H9 (cell line): Measurements from ENCODE around the gene IGSF9B. TPM values are rescaled to one million over a fixed set of nuclear protein-coding genes. Genes with fewer than 3 reads are reported as not detected.

ENCODE experiments used
- DNase-seq: peaks from one replicate; pipeline ENCODE4 v3.0.0-alpha.2; 2017
- H2AFZ ChIP-seq: one replicate; pipeline ENCODE4 v1.6.1; 2013; ENCODE audit warnings: mild to moderate bottlenecking, low read length, control low read depth, moderate library complexity
- H2AK5ac ChIP-seq: 2 replicates; pipeline ENCODE4 v1.6.1; 2013; ENCODE audit warnings: low read length, control low read depth, mixed read lengths; ENCODE audit not compliant: insufficient read length
- H2BK120ac ChIP-seq: one replicate; pipeline ENCODE4 v1.6.1; 2013; ENCODE audit warnings: low read depth, mild to moderate bottlenecking, low read length, control low read depth, inconsistent platforms; ENCODE audit not compliant: poor library complexity, severe bottlenecking
- H2BK12ac ChIP-seq: 2 replicates; pipeline ENCODE4 v1.6.1; 2013; ENCODE audit warnings: low read length, control low read depth, mixed read lengths, low read depth; ENCODE audit not compliant: insufficient read length
- H2BK15ac ChIP-seq: 2 replicates; pipeline ENCODE4 v1.6.1; 2013; ENCODE audit warnings: low read depth, low read length, control low read depth
- H2BK20ac ChIP-seq: one replicate; pipeline ENCODE4 v1.6.1; 2013; ENCODE audit warnings: low read depth, mild to moderate bottlenecking, low read length, control low read depth, inconsistent platforms; ENCODE audit not compliant: poor library complexity, severe bottlenecking
- H2BK5ac ChIP-seq: 2 replicates; pipeline ENCODE4 v1.6.1; 2013; ENCODE audit warnings: low read length, control low read depth, mixed read lengths; ENCODE audit not compliant: insufficient read length
- H3K14ac ChIP-seq: 2 replicates; pipeline ENCODE4 v1.6.1; 2013; ENCODE audit warnings: low read length, control low read depth; ENCODE audit not compliant: insufficient read depth
- H3K18ac ChIP-seq: 2 replicates; pipeline ENCODE4 v1.6.1; 2013; ENCODE audit warnings: low read depth, mild to moderate bottlenecking, mixed read lengths, low read length, control low read depth; ENCODE audit not compliant: insufficient read length
- H3K23ac ChIP-seq: 2 replicates; pipeline ENCODE4 v1.6.1; 2013; ENCODE audit warnings: low read length, control low read depth, mixed read lengths, low read depth; ENCODE audit not compliant: insufficient read length
- H3K23me2 ChIP-seq: 2 replicates; pipeline ENCODE4 v1.6.1; 2013; ENCODE audit warnings: low read depth, mild to moderate bottlenecking, mixed read lengths, low read length, control low read depth; ENCODE audit not compliant: insufficient read length, poor library complexity, severe bottlenecking
- H3K27ac ChIP-seq: 2 replicates; pipeline ENCODE4 v1.5.1; 2013; ENCODE audit warnings: low read length, control low read depth, mixed read lengths, low read depth; ENCODE audit not compliant: insufficient read length
- H3K27me3 ChIP-seq: 2 replicates; pipeline ENCODE4 v1.6.1; 2013; ENCODE audit warnings: low read length, control low read depth, inconsistent platforms; ENCODE audit not compliant: insufficient read depth
- H3K4ac ChIP-seq: 2 replicates; pipeline ENCODE4 v1.6.1; 2013; ENCODE audit warnings: low read depth, mild to moderate bottlenecking, control low read depth, inconsistent platforms, low read length, moderate library complexity
- H3K4me1 ChIP-seq: 2 replicates; pipeline ENCODE4 v1.6.1; 2013; ENCODE audit warnings: low read length, control low read depth, inconsistent platforms; ENCODE audit not compliant: insufficient read depth
- H3K4me2 ChIP-seq: 2 replicates; pipeline ENCODE4 v1.6.1; 2013; ENCODE audit warnings: low read length, control low read depth, mixed read lengths; ENCODE audit not compliant: insufficient read length, insufficient read depth
- H3K56ac ChIP-seq: 2 replicates; pipeline ENCODE4 v1.6.1; 2013; ENCODE audit warnings: low read depth, mild to moderate bottlenecking, mixed read lengths, low read length, control low read depth; ENCODE audit not compliant: insufficient read length
- H3K79me1 ChIP-seq: 2 replicates; pipeline ENCODE4 v1.6.1; 2013; ENCODE audit warnings: low read depth, mild to moderate bottlenecking, moderate library complexity, low read length, control low read depth, inconsistent platforms; ENCODE audit not compliant: insufficient read depth, poor library complexity, severe bottlenecking
- H3K79me2 ChIP-seq: 2 replicates; pipeline ENCODE4 v1.6.1; 2013; ENCODE audit warnings: low read length, control low read depth, inconsistent platforms; ENCODE audit not compliant: insufficient read depth
- H3K9ac ChIP-seq: 2 replicates; pipeline ENCODE4 v1.6.1; 2013; ENCODE audit warnings: low read length, control low read depth, mixed read lengths; ENCODE audit not compliant: insufficient read length; ENCODE audit errors: extremely low read depth
- H3K9me3 ChIP-seq: one replicate; pipeline ENCODE4 v1.6.1; 2013; ENCODE audit warnings: low read depth, low read length, inconsistent platforms; ENCODE audit not compliant: control insufficient read depth
- H3T11ph ChIP-seq: one replicate; pipeline ENCODE4 v1.6.1; 2013; ENCODE audit warnings: mild to moderate bottlenecking, low read length, control low read depth, inconsistent platforms
- H4K20me1 ChIP-seq: one replicate; pipeline ENCODE4 v1.6.1; 2013; ENCODE audit not compliant: control insufficient read depth, insufficient read length, insufficient read depth
- H4K5ac ChIP-seq: 2 replicates; pipeline ENCODE4 v1.6.1; 2013; ENCODE audit warnings: low read depth, mild to moderate bottlenecking, mixed read lengths, low read length, control low read depth; ENCODE audit not compliant: insufficient read length
- H4K8ac ChIP-seq: replicated peaks from 2 replicates; pipeline ENCODE4 v1.6.1; 2013; ENCODE audit warnings: low read length, control low read depth, mixed read lengths, low read depth; ENCODE audit not compliant: insufficient read length
- H4K91ac ChIP-seq: 2 replicates; pipeline ENCODE4 v1.6.1; 2013; ENCODE audit warnings: low read depth, mild to moderate bottlenecking, moderate library complexity, mixed read lengths, low read length, control low read depth; ENCODE audit not compliant: insufficient read length
- H3K27ac Mint-ChIP-seq, 3 experiments: 2 replicates in 2 of 3; 3 replicates in 1 of 3; pipeline ENCODE4 v1.8.0; 2020 to 2021; ENCODE audit warnings: mixed read lengths in 3 of 3, mild to moderate bottlenecking in 1 of 3, moderate library complexity in 1 of 3
- H3K27me3 Mint-ChIP-seq: 2 replicates; pipeline ENCODE4 v1.8.0; 2021; ENCODE audit warnings: low read depth, mild to moderate bottlenecking, moderate library complexity, mixed read lengths
- H3K36me3 Mint-ChIP-seq, 3 experiments: 2 replicates in 2 of 3; 3 replicates in 1 of 3; pipeline ENCODE4 v1.8.0; 2020 to 2021; ENCODE audit warnings: low read depth in 3 of 3, mixed read lengths in 3 of 3; ENCODE audit not compliant: insufficient read depth in 1 of 3
- H3K4me1 Mint-ChIP-seq, 2 experiments: 2 replicates each; pipeline ENCODE4 v1.8.0; 2020; ENCODE audit warnings: mixed read lengths in 2 of 2
- H3K4me3 Mint-ChIP-seq, 2 experiments: 2 replicates in 1 of 2; 3 replicates in 1 of 2; pipeline ENCODE4 v1.8.0; 2020 to 2021; ENCODE audit warnings: mild to moderate bottlenecking in 2 of 2, mixed read lengths in 2 of 2, moderate library complexity in 1 of 2
- H3K9me3 Mint-ChIP-seq, 2 experiments: 2 replicates in 1 of 2; 3 replicates in 1 of 2; pipeline ENCODE4 v1.8.0; 2020; ENCODE audit warnings: mild to moderate bottlenecking in 2 of 2, mixed read lengths in 2 of 2, moderate library complexity in 1 of 2
- CTCF ChIP-seq: fragments of 200-600 bp; sonication (generic); conservative IDR thresholded peaks from 3 replicates; pipeline ENCODE4 v1.8.0; 2021; ENCODE audit warnings: antibody characterized with exemption, mild to moderate bottlenecking
- WGBS: extraction: QIAGEN DNeasy Blood & Tissue Kit; methylation state at CpG from one replicate; pipeline ENCODE4 v1.1.7; 2013; ENCODE audit warnings: missing lambda C conversion rate, low lambda C conversion rate, mixed read lengths; ENCODE audit not compliant: insufficient read length; ENCODE audit errors: extremely low coverage; 5-methylcytosine and 5-hydroxymethylcytosine counted together
- total RNA-seq: library from RNA; stranded (reverse); gene quantifications from 2 replicates; pipeline ENCODE4 v1.2.1, GENCODE V29; 2021

The IGSF9B gene
- total RNA-seq, 1 experiment from 2014 or later = 25.7 TPM

- H2AFZ ChIP-seq = no peak overlapping the region
- H3K9me3 Mint-ChIP-seq = no peaks in the 10 kb centered on the region
- no peak overlapping the region for H2BK12ac ChIP-seq
- H2BK20ac ChIP-seq = no peak overlapping the region
- no peak overlapping the region for H4K8ac ChIP-seq
- H4K91ac ChIP-seq = no peak overlapping the region
- H3K23me2 ChIP-seq = no peaks in the 10 kb centered on the region
- no peak overlapping the region for H3K4ac ChIP-seq
- no peak overlapping the region for H3K56ac ChIP-seq
- peak overlapping the region; percentile 22 for H3K4me2 ChIP-seq
- no peak for TF ChIP-seq CTCF
- H2AK5ac ChIP-seq = no peak overlapping the region
- no peaks in the 10 kb centered on the region for H3K9me3 ChIP-seq
- H3T11ph ChIP-seq = no peak overlapping the region
- H4K20me1 ChIP-seq = no peaks in the 10 kb centered on the region
- no peak overlapping the region for H2BK5ac ChIP-seq
- H3K27ac ChIP-seq = no peak overlapping the region
- H3K14ac ChIP-seq = no peak overlapping the region
- H3K4me1 ChIP-seq = no peaks in the 10 kb centered on the region
- H3K27ac Mint-ChIP-seq = no peak overlapping the region
- no peaks in the 10 kb centered on the region for H3K79me2 ChIP-seq
- H3K79me1 ChIP-seq = no peaks in the 10 kb centered on the region
- H3K4me1 Mint-ChIP-seq = peaks cover 6 to 17% of the 10 kb centered on the region in 2 experiments; a peak in 3 of 4 replicates
- H3K4me3 Mint-ChIP-seq = peak overlapping the region; percentile 47 to 58; a peak in 4 of 5 replicates
- H3K18ac ChIP-seq = no peak overlapping the region
- no peak overlapping the region for H2BK120ac ChIP-seq
- no peak overlapping the region for H2BK15ac ChIP-seq
- H3K23ac ChIP-seq = no peak overlapping the region
- H3K27me3 Mint-ChIP-seq = no peaks in the 10 kb centered on the region
- DNase-seq = peak; percentile 75
- H3K9ac ChIP-seq = no peak overlapping the region
- H3K27me3 ChIP-seq = no peaks in the 10 kb centered on the region
- no peak overlapping the region for H4K5ac ChIP-seq
- H3K36me3 Mint-ChIP-seq = peaks cover 14 to 34% (median 24%) of the 10 kb centered on the region in 3 experiments; a peak in 6 of 7 replicates
- WGBS = no CpG with 5 or more reads among the region's 26 CpGs
Measured at GRCh38 chr11:133918608-133919260, 38.0 kb downstream of the IGSF9B start.
